Trophoblast cell (in vitro differentiated cells and primary cell): ENCODE results near the gene GALNT7.

Experiments
- DNase-seq, 2 donors: peaks; one replicate each; pipeline ENCODE4 v3.0.0-alpha.2; 2016
- H2AFZ ChIP-seq: 2 replicates; pipeline ENCODE4 v1.6.1; 2013; ENCODE audit warnings: low read length, moderate library complexity, mild to moderate bottlenecking; ENCODE audit not compliant: insufficient read depth, poor library complexity
- H2AK5ac ChIP-seq: 2 replicates; pipeline ENCODE4 v1.6.1; 2013; ENCODE audit warnings: mild to moderate bottlenecking, low read length
- H2BK120ac ChIP-seq: 2 replicates; pipeline ENCODE4 v1.6.1; 2013; ENCODE audit warnings: low read length, mild to moderate bottlenecking, moderate library complexity; ENCODE audit not compliant: insufficient read depth, poor library complexity
- H2BK12ac ChIP-seq: 2 replicates; pipeline ENCODE4 v1.6.1; 2013; ENCODE audit warnings: mild to moderate bottlenecking, low read length, moderate library complexity
- H2BK5ac ChIP-seq: 2 replicates; pipeline ENCODE4 v1.6.1; 2013; ENCODE audit warnings: low read length, low read depth, moderate library complexity, mild to moderate bottlenecking; ENCODE audit not compliant: poor library complexity
- H3K14ac ChIP-seq: 2 replicates; pipeline ENCODE4 v1.6.1; 2013; ENCODE audit warnings: mild to moderate bottlenecking, low read length
- H3K18ac ChIP-seq: 2 replicates; pipeline ENCODE4 v1.6.1; 2013; ENCODE audit warnings: mild to moderate bottlenecking, low read length
- H3K23ac ChIP-seq: 2 replicates; pipeline ENCODE4 v1.6.1; 2013; ENCODE audit warnings: low read length
- H3K27ac ChIP-seq: 2 replicates; pipeline ENCODE4 v1.5.1; 2013; ENCODE audit warnings: low read depth, mild to moderate bottlenecking, inconsistent platforms, low read length, moderate library complexity
- H3K27me3 ChIP-seq: 2 replicates; pipeline ENCODE4 v1.6.1; 2013; ENCODE audit warnings: inconsistent platforms, mild to moderate bottlenecking, low read length, moderate library complexity; ENCODE audit not compliant: insufficient read depth
- H3K36me3 ChIP-seq, 2 experiments: 1 replicate in 1 of 2; 2 replicates in 1 of 2; pipeline ENCODE4 v1.6.1; 2013; ENCODE audit warnings: low read length in 2 of 2, mild to moderate bottlenecking in 2 of 2, moderate library complexity in 1 of 2; ENCODE audit not compliant: insufficient read depth in 2 of 2, control insufficient read depth in 1 of 2
- H3K4ac ChIP-seq: 2 replicates; pipeline ENCODE4 v1.6.1; 2013; ENCODE audit warnings: low read depth, mild to moderate bottlenecking, low read length, moderate library complexity
- H3K4me1 ChIP-seq, 2 experiments: 1 replicate in 1 of 2; 2 replicates in 1 of 2; pipeline ENCODE4 v1.6.1; 2013; ENCODE audit warnings: low read length in 2 of 2, mild to moderate bottlenecking in 2 of 2, moderate library complexity in 1 of 2; ENCODE audit not compliant: insufficient read depth in 2 of 2, control insufficient read depth in 1 of 2
- H3K4me2 ChIP-seq: 2 replicates; pipeline ENCODE4 v1.6.1; 2013; ENCODE audit warnings: inconsistent platforms, mild to moderate bottlenecking, low read length, moderate library complexity
- H3K4me3 ChIP-seq: 2 replicates; pipeline ENCODE4 v1.5.1; 2013; ENCODE audit warnings: mild to moderate bottlenecking, low read depth, low read length, inconsistent platforms
- H3K79me1 ChIP-seq: one replicate; pipeline ENCODE4 v1.6.1; 2013; ENCODE audit warnings: low read length
- H3K79me2 ChIP-seq: 2 replicates; pipeline ENCODE4 v1.6.1; 2013; ENCODE audit warnings: low read length, mild to moderate bottlenecking; ENCODE audit not compliant: control insufficient read depth, insufficient read depth, poor library complexity
- H3K9ac ChIP-seq: 2 replicates; pipeline ENCODE4 v1.6.1; 2013; ENCODE audit warnings: mild to moderate bottlenecking, low read length
- H3K9me3 ChIP-seq: 2 replicates; pipeline ENCODE4 v1.6.1; 2013; ENCODE audit warnings: low read depth, mild to moderate bottlenecking, control low read depth, inconsistent platforms, low read length; ENCODE audit not compliant: insufficient read depth
- H4K12ac ChIP-seq: 2 replicates; pipeline ENCODE4 v1.6.1; 2013; ENCODE audit warnings: low read depth, mild to moderate bottlenecking, low read length, moderate library complexity
- H4K8ac ChIP-seq: 2 replicates; pipeline ENCODE4 v1.6.1; 2013; ENCODE audit warnings: low read depth, mild to moderate bottlenecking, low read length, moderate library complexity
- H4K91ac ChIP-seq: one replicate; pipeline ENCODE4 v1.6.1; 2013; ENCODE audit warnings: low read depth, mild to moderate bottlenecking, low read length, moderate library complexity
- WGBS: extraction: QIAGEN DNeasy Blood & Tissue Kit; methylation state at CpG from one replicate; pipeline ENCODE4 v1.1.7; 2013; ENCODE audit warnings: missing lambda C conversion rate; ENCODE audit not compliant: insufficient read length, insufficient coverage; ENCODE audit errors: extremely low coverage; 5-methylcytosine and 5-hydroxymethylcytosine counted together

GALNT7 gene

DNA sequence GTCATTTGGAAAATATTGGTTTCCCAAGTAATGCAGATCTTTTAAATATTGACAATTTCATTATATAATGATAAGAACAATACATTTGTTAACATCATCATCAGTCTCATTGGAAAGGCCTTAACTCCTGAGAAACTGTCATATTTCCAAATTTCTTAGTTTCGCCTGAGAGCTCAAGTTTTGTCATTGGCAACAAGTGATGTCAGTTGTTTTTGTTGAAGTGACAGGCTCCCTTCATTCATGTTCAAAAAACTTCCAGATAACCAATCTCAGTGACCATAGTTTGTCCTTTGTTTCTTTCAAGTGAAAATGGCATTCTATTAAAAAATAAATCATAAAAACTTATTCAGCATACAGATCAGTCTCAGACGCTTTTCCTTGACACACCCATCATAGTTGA lies 93.8 kb downstream of the GALNT7 start:
- H3K4me2 ChIP-seq = no peak overlapping the region
- H2BK5ac ChIP-seq = no peak overlapping the region
- no peak overlapping the region for H4K91ac ChIP-seq
- H3K79me2 ChIP-seq = no peaks in the 10 kb centered on the region
- H3K9ac ChIP-seq = no peak overlapping the region
- no peaks in the 10 kb centered on the region for H3K36me3 ChIP-seq
- H2AK5ac ChIP-seq = no peak overlapping the region
- H2BK120ac ChIP-seq = no peak overlapping the region
- no peak for DNase-seq
- no peak overlapping the region for H3K23ac ChIP-seq
- H3K79me1 ChIP-seq = no peaks in the 10 kb centered on the region
- H2AFZ ChIP-seq = no peak overlapping the region
- no peak overlapping the region for H4K12ac ChIP-seq
- no CpG with 5 or more reads among the region's 2 CpGs for WGBS
- no peak overlapping the region for H4K8ac ChIP-seq
- no peaks in the 10 kb centered on the region for H3K4me1 ChIP-seq
- no peak overlapping the region for H2BK12ac ChIP-seq
- H3K14ac ChIP-seq = no peak overlapping the region
- no peak overlapping the region for H3K4ac ChIP-seq
- no peaks in the 10 kb centered on the region for H3K27me3 ChIP-seq
- H3K27ac ChIP-seq = no peak overlapping the region
- H3K4me3 ChIP-seq = no peak overlapping the region
- no peaks in the 10 kb centered on the region for H3K9me3 ChIP-seq
- no peak overlapping the region for H3K18ac ChIP-seq

DNA sequence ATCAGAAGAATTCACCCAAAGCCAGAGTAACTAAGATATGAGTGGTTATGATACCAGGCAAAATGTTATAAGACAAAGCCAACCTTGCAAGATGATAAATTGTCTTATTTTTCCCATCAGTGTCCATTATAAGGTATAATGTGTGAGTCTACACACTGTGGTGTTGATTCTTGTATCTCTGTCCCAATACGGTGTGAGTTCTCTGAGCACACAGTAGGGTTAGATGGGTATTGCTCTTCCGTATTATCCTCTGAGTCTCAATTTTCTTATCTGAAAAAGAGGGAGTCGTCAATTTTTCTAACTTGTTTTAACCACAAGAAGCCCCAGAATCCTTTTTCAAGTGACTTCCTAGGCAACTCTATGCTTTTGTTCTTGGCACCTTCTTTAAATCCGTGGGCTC lies 95.6 kb downstream of the GALNT7 start:
- no peak overlapping the region for H3K14ac ChIP-seq
- no CpG with 5 or more reads among the region's 4 CpGs for WGBS
- no peaks in the 10 kb centered on the region for H3K79me2 ChIP-seq
- no peak overlapping the region for H3K9ac ChIP-seq
- H3K4me3 ChIP-seq = no peak overlapping the region
- H2BK120ac ChIP-seq = no peak overlapping the region
- no peaks in the 10 kb centered on the region for H3K4me1 ChIP-seq
- H2BK5ac ChIP-seq = no peak overlapping the region
- no peak overlapping the region for H4K8ac ChIP-seq
- H3K4ac ChIP-seq = no peak overlapping the region
- no peak overlapping the region for H2BK12ac ChIP-seq
- H3K79me1 ChIP-seq = no peaks in the 10 kb centered on the region
- no peak overlapping the region for H4K12ac ChIP-seq
- H3K27ac ChIP-seq = no peak overlapping the region
- no peak overlapping the region for H3K4me2 ChIP-seq
- no peak overlapping the region for H3K18ac ChIP-seq
- no peaks in the 10 kb centered on the region for H3K9me3 ChIP-seq
- H3K36me3 ChIP-seq = no peaks in the 10 kb centered on the region
- no peaks in the 10 kb centered on the region for H3K27me3 ChIP-seq
- DNase-seq = no peak
- H2AK5ac ChIP-seq = no peak overlapping the region
- H4K91ac ChIP-seq = no peak overlapping the region
- H3K23ac ChIP-seq = no peak overlapping the region
- H2AFZ ChIP-seq = no peak overlapping the region

DNA sequence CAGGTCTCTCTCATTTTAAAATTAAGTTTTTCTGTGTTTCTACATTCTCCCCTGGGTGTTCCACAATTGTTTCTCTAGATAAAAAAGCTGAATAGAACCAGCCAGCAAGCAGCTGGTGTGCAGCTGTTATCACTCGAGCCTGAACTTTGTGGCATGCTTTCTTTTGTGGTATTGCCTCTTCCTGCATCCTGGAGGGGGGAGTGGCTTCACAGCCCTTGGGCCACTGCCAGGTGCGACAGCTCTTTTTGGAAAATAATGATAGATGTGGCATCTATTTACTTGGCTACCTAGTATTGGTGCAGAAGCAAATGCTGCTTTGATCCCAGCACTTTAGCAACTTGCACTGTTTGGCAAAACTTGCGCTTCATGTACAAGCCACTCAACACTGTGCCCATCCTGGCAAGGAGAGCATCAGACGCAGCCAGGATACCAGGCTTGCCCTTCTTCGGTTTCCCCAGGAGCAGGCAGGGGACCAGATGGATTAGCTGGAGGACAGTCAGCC lies 96.1 kb downstream of the GALNT7 start:
- Histone ChIP-seq H2BK12ac (no peak overlapping the region), H2AK5ac (no peak overlapping the region), H3K27me3 (no peaks in the 10 kb centered on the region), H3K27ac (no peak overlapping the region), H3K4me1 (no peaks in the 10 kb centered on the region), H4K12ac (no peak overlapping the region), H3K4me3 (no peak overlapping the region), H3K79me2 (no peaks in the 10 kb centered on the region), H3K14ac (no peak overlapping the region), H3K4ac (no peak overlapping the region), H2BK5ac (no peak overlapping the region), H3K9me3 (no peaks in the 10 kb centered on the region), H3K23ac (no peak overlapping the region), H4K91ac (no peak overlapping the region), H3K36me3 (no peaks in the 10 kb centered on the region), H2BK120ac (no peak overlapping the region), H2AFZ (no peak overlapping the region), H3K18ac (no peak overlapping the region), H3K4me2 (no peak overlapping the region), H4K8ac (no peak overlapping the region), H3K9ac (no peak overlapping the region), H3K79me1 (no peaks in the 10 kb centered on the region)
- DNase-seq = no peak
- no CpG with 5 or more reads among the region's 5 CpGs for WGBS

DNA sequence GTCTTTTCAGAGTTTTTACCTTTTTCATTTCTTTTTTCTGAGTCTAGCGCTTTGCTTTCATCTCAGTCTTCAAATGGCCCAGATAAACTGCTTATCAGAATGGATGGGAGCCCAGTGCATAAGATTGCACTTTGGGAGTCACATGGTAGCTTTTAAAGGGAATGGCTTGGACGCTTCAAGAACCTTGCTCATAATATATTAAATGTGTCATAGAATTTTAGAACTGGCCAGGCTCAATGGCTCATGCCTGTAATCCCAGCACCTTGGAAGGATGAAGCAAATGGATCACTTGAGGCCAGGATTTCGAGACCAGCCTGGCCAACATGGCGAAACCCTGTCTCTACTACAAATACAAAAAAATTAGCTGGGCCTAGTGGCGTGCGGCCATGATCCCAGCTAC lies 97.1 kb downstream of the GALNT7 start:
- H3K79me2 ChIP-seq = no peaks in the 10 kb centered on the region
- no CpG with 5 or more reads among the region's 6 CpGs for WGBS

More for the DNA sequence above, 97.1 kb downstream of the GALNT7 start:
- no peak overlapping the region for H2BK12ac ChIP-seq
- no peaks in the 10 kb centered on the region for H3K27me3 ChIP-seq
- no peaks in the 10 kb centered on the region for H3K36me3 ChIP-seq
- H3K27ac ChIP-seq = no peak overlapping the region
- H3K18ac ChIP-seq = no peak overlapping the region
- H3K14ac ChIP-seq = no peak overlapping the region
- H3K4me3 ChIP-seq = no peak overlapping the region
- H3K9me3 ChIP-seq = no peaks in the 10 kb centered on the region
- no peak overlapping the region for H2BK120ac ChIP-seq
- no peak overlapping the region for H4K12ac ChIP-seq
- no peaks in the 10 kb centered on the region for H3K4me1 ChIP-seq
- H2AFZ ChIP-seq = no peak overlapping the region
- H3K4me2 ChIP-seq = no peak overlapping the region
- no peak for DNase-seq
- H3K4ac ChIP-seq = no peak overlapping the region
- H3K79me1 ChIP-seq = no peaks in the 10 kb centered on the region
- H2AK5ac ChIP-seq = no peak overlapping the region
- H3K23ac ChIP-seq = no peak overlapping the region
- H3K9ac ChIP-seq = no peak overlapping the region
- no peak overlapping the region for H4K8ac ChIP-seq
- H4K91ac ChIP-seq = no peak overlapping the region
- H2BK5ac ChIP-seq = no peak overlapping the region
